ENCODE measurements around the gene ETS2.

DNA sequence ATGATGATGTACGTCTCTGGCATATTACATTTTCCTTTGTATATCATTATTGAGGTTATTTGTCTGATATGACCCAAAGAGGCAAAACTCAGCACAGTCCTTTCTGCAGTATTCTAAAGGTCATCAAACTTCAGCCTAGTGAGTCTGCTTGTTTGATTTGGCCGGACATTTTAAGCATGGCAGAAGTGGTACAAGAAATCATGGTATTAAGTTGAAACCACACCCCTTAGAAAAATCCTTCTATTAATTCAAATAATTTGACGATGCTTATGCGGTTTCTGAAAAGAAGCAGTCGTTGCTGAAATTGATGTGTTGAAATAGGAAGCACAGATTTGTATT, 5.1 kb downstream of the ETS2 start:
- TF ChIP-seq, protein P1, sequence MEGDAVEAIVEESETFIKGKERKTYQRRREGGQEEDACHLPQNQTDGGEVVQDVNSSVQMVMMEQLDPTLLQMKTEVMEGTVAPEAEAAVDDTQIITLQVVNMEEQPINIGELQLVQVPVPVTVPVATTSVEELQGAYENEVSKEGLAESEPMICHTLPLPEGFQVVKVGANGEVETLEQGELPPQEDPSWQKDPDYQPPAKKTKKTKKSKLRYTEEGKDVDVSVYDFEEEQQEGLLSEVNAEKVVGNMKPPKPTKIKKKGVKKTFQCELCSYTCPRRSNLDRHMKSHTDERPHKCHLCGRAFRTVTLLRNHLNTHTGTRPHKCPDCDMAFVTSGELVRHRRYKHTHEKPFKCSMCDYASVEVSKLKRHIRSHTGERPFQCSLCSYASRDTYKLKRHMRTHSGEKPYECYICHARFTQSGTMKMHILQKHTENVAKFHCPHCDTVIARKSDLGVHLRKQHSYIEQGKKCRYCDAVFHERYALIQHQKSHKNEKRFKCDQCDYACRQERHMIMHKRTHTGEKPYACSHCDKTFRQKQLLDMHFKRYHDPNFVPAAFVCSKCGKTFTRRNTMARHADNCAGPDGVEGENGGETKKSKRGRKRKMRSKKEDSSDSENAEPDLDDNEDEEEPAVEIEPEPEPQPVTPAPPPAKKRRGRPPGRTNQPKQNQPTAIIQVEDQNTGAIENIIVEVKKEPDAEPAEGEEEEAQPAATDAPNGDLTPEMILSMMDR (IDR thresholded peaks at IDR 0.05): no peak
- TF ChIP-seq POLR2A (IDR thresholded peaks at IDR 0.05): no peak

Measured in lower leg skin (tissue), 3 donors.